H1 (cell line): ENCODE results near the gene LENG1. TPM values are rescaled to one million over a fixed set of nuclear protein-coding genes. Genes with fewer than 3 reads are reported as not detected.

Source experiments
- CTCF ChIA-PET: fragments of 300-600 bp; sonication (Branson Sonifier 250); formaldehyde crosslinking; loops from one replicate; lab custom pipeline; 2021; ENCODE audit not compliant: partially characterized antibody; lab: Charles Lee
- POLR2A ChIA-PET: fragments of 300-600 bp; sonication (Branson Sonifier 250); formaldehyde crosslinking; loops from one replicate; lab custom pipeline; 2021; ENCODE audit warnings: inconsistent platforms; ENCODE audit not compliant: partially characterized antibody; lab: Charles Lee
- DNase-seq, 2 experiments: peaks; one replicate each; pipeline versions ENCODE4 v3.0.0 to v3.0.0-alpha.2; 2010 to 2022; ENCODE audit warnings: low spot score in 2 of 2, low read depth in 1 of 2, mixed read lengths in 1 of 2
- FAIRE-seq: peaks from 2 replicates; lab custom pipeline; 2011; peaks lifted over from hg19 to GRCh38; lab: Jason Lieb, UNC
- H2AFZ ChIP-seq: 2 replicates; pipeline ENCODE4 v1.8.1; 2012; ENCODE audit warnings: low read length, inconsistent platforms
- H2AK5ac ChIP-seq: 2 replicates; pipeline ENCODE4 v1.6.1; 2013; ENCODE audit warnings: low read depth, low read length
- H2BK120ac ChIP-seq: replicated peaks from 2 replicates; pipeline ENCODE3; 2013; ENCODE audit warnings: low read depth, low read length, inconsistent platforms
- H2BK12ac ChIP-seq: 2 replicates; pipeline ENCODE4 v1.6.1; 2013; ENCODE audit warnings: low read depth, low read length
- H2BK15ac ChIP-seq: 2 replicates; pipeline ENCODE4 v1.6.1; 2013; ENCODE audit warnings: low read length
- H2BK20ac ChIP-seq: 2 replicates; pipeline ENCODE4 v1.6.1; 2013; ENCODE audit warnings: low read length
- H2BK5ac ChIP-seq: 2 replicates; pipeline ENCODE4 v1.6.1; 2013; ENCODE audit warnings: low read depth, low read length
- H3K14ac ChIP-seq: 2 replicates; pipeline ENCODE4 v1.6.1; 2013; ENCODE audit warnings: inconsistent platforms; ENCODE audit not compliant: insufficient read length
- H3K18ac ChIP-seq: 2 replicates; pipeline ENCODE4 v1.6.1; 2013; ENCODE audit warnings: low read length; ENCODE audit errors: extremely low read depth
- H3K23ac ChIP-seq: 2 replicates; pipeline ENCODE4 v1.6.1; 2013; ENCODE audit warnings: inconsistent platforms; ENCODE audit not compliant: insufficient read length
- H3K23me2 ChIP-seq: 2 replicates; pipeline ENCODE4 v1.6.1; 2013; ENCODE audit warnings: low read depth, low read length
- H3K27ac ChIP-seq: 2 replicates; pipeline ENCODE4 v1.6.1; 2011; ENCODE audit warnings: low read depth, low read length, inconsistent platforms
- H3K27me3 ChIP-seq, 4 experiments: replicated peaks in 1 of 4; 1 replicate in 1 of 4; 2 replicates in 3 of 4; pipeline versions ENCODE4 v1.6.1 to v1.8.1; 2011 to 2013; ENCODE audit warnings: low read length in 3 of 4, mild to moderate bottlenecking in 3 of 4, inconsistent platforms in 2 of 4, mixed read lengths in 2 of 4, moderate library complexity in 1 of 4; ENCODE audit not compliant: control insufficient read depth in 3 of 4, insufficient read depth in 3 of 4; ENCODE audit errors: extremely low read depth in 1 of 4
- H3K36me3 ChIP-seq, 4 experiments: 2 replicates each; pipeline versions ENCODE4 v1.6.1 to v1.8.1; 2011 to 2013; ENCODE audit warnings: mild to moderate bottlenecking in 4 of 4, low read length in 3 of 4, moderate library complexity in 2 of 4, control low read depth in 1 of 4, inconsistent platforms in 1 of 4; ENCODE audit not compliant: insufficient read depth in 4 of 4, control insufficient read depth in 2 of 4
- H3K4ac ChIP-seq: replicated peaks from 2 replicates; pipeline ENCODE3; 2013; ENCODE audit warnings: low read length, low read depth, mixed read lengths, inconsistent platforms; ENCODE audit not compliant: insufficient read length
- H3K4me1 ChIP-seq, 4 experiments: replicated peaks in 1 of 4; 1 replicate in 1 of 4; 2 replicates in 3 of 4; pipeline versions ENCODE4 v1.6.1 to v1.8.1; 2011 to 2013; ENCODE audit warnings: low read length in 3 of 4, inconsistent platforms in 2 of 4, mixed read lengths in 1 of 4; ENCODE audit not compliant: insufficient read depth in 4 of 4, control insufficient read depth in 3 of 4
- H3K4me2 ChIP-seq, 2 experiments: 2 replicates each; pipeline versions ENCODE4 v1.6.1 to v1.8.1; 2011 to 2013; ENCODE audit warnings: low read depth in 2 of 2, low read length in 2 of 2, control low read depth in 1 of 2, inconsistent platforms in 1 of 2, mild to moderate bottlenecking in 1 of 2; ENCODE audit not compliant: insufficient read depth in 1 of 2
- H3K4me3 ChIP-seq, 4 experiments: fragments of 200-600, 300-600 bp in 1 of 4; sonication (generic), shearing (Covaris generic), sonication (Bioruptor Twin) in 1 of 4; 2 replicates each; pipeline versions ENCODE4 v1.5.1 to v1.8.1; 2011 to 2016; ENCODE audit warnings: low read length in 4 of 4, low read depth in 3 of 4, control low read depth in 2 of 4, inconsistent platforms in 2 of 4, mild to moderate bottlenecking in 2 of 4, mixed read lengths in 1 of 4, moderate library complexity in 1 of 4; ENCODE audit not compliant: insufficient read depth in 2 of 4; ENCODE audit errors: extremely low read depth in 1 of 4
- H3K56ac ChIP-seq: replicated peaks from 2 replicates; pipeline ENCODE3; 2013; ENCODE audit warnings: low read depth, mild to moderate bottlenecking, mixed read lengths, low read length, inconsistent platforms; ENCODE audit not compliant: insufficient read length
- H3K79me1 ChIP-seq: 2 replicates; pipeline ENCODE4 v1.6.1; 2013; ENCODE audit warnings: low read depth, low read length, control low read depth
- H3K79me2 ChIP-seq, 2 experiments: 2 replicates each; pipeline versions ENCODE4 v1.6.1 to v1.8.1; 2012 to 2013; ENCODE audit warnings: low read length in 2 of 2, mild to moderate bottlenecking in 2 of 2, inconsistent platforms in 1 of 2; ENCODE audit not compliant: insufficient read depth in 2 of 2, control insufficient read depth in 1 of 2
- H3K9ac ChIP-seq, 4 experiments: replicated peaks in 1 of 4; 1 replicate in 1 of 4; 2 replicates in 3 of 4; pipeline versions ENCODE4 v1.6.1 to v1.8.1; 2011 to 2013; ENCODE audit warnings: low read depth in 3 of 4, low read length in 3 of 4, control low read depth in 2 of 4, mild to moderate bottlenecking in 2 of 4, moderate library complexity in 2 of 4, inconsistent platforms in 1 of 4; ENCODE audit errors: extremely low read depth in 1 of 4
- H3K9me3 ChIP-seq, 2 experiments: 2 replicates each; pipeline versions ENCODE4 v1.6.1 to v1.8.1; 2012 to 2013; ENCODE audit warnings: mild to moderate bottlenecking in 2 of 2, moderate library complexity in 2 of 2, control low read depth in 1 of 2, inconsistent platforms in 1 of 2, low read depth in 1 of 2, low read length in 1 of 2, mixed read lengths in 1 of 2; ENCODE audit not compliant: insufficient read depth in 2 of 2
- H4K20me1 ChIP-seq, 2 experiments: replicated peaks in 1 of 2; 2 replicates each; pipeline versions ENCODE3 to v1.8.1; 2011 to 2013; ENCODE audit warnings: inconsistent platforms in 2 of 2, low read length in 2 of 2, mild to moderate bottlenecking in 1 of 2; ENCODE audit not compliant: insufficient read depth in 2 of 2, control insufficient read depth in 1 of 2
- H4K5ac ChIP-seq: 2 replicates; pipeline ENCODE4 v1.6.1; 2013; ENCODE audit warnings: low read length, low read depth, mixed read lengths, inconsistent platforms; ENCODE audit not compliant: insufficient read length
- H4K8ac ChIP-seq: 2 replicates; pipeline ENCODE4 v1.8.0; 2013; ENCODE audit warnings: mild to moderate bottlenecking, moderate library complexity, low read length, inconsistent platforms; ENCODE audit not compliant: insufficient read depth; ENCODE audit errors: extremely low read depth
- H4K91ac ChIP-seq: replicated peaks from 2 replicates; pipeline ENCODE3; 2013; ENCODE audit warnings: low read length, mixed read lengths, inconsistent platforms; ENCODE audit not compliant: insufficient read length
- BACH1 ChIP-seq: IDR thresholded peaks from 2 replicates; pipeline ENCODE4 v1.6.1; 2012; ENCODE audit warnings: low read length, improper control_type of control experiment
- CTBP2 ChIP-seq: IDR thresholded peaks from 2 replicates; pipeline ENCODE4 v1.7.0; 2011; ENCODE audit warnings: borderline replicate concordance, mild to moderate bottlenecking, moderate library complexity, mixed read lengths, low read length; ENCODE audit not compliant: insufficient read depth, insufficient read length
- GABPA ChIP-seq: IDR thresholded peaks from 2 replicates; pipeline ENCODE4 v1.6.1; 2011; ENCODE audit warnings: mild to moderate bottlenecking, low read length, moderate library complexity, borderline replicate concordance; ENCODE audit not compliant: insufficient read depth
- HDAC6 ChIP-seq: IDR thresholded peaks from one replicate; pipeline ENCODE4 v1.7.1; 2012; ENCODE audit warnings: low read depth, mild to moderate bottlenecking, inconsistent platforms, low read length, moderate library complexity
- MAFK ChIP-seq: IDR thresholded peaks from 2 replicates; pipeline ENCODE4 v1.6.1; 2012; ENCODE audit warnings: low read depth, mild to moderate bottlenecking, improper control_type of control experiment, low read length
- USF2 ChIP-seq: IDR thresholded peaks from 2 replicates; pipeline ENCODE4 v1.6.1; 2011; ENCODE audit warnings: low read length, improper control_type of control experiment
- WGBS, 2 experiments: shearing (Covaris generic) in 1 of 2; methylation state at CpG; one replicate each; pipeline versions ENCODE4 v1.1.6 to v1.1.7; 2013 to 2015; ENCODE audit warnings: low lambda C conversion rate in 2 of 2, mixed read lengths in 2 of 2, inconsistent platforms in 1 of 2, low coverage in 1 of 2, missing lambda C conversion rate in 1 of 2; ENCODE audit not compliant: insufficient replicate concordance in 2 of 2, insufficient coverage in 1 of 2, insufficient read length in 1 of 2; ENCODE audit errors: extremely low coverage in 1 of 2, missing lambda C conversion rate in 1 of 2; 5-methylcytosine and 5-hydroxymethylcytosine counted together
- polyA plus RNA-seq, 7 experiments: library from polyadenylated mRNA; depleted of rRNA in 3 of 7; stranded (reverse) in 5 of 7; unstranded in 2 of 7; fragments of >200 nt in 5 of 7; fragments of 200-250 nt in 2 of 7; gene quantifications; 1 replicate in 5 of 7; 2 replicates in 1 of 7; 4 replicates in 1 of 7; pipeline versions ENCODE4 v1.2.1 to v1.2.3, GENCODE V29; 2011 to 2013; ENCODE audit warnings: missing spikeins in 2 of 7, mixed read lengths in 2 of 7
- total RNA-seq: library from RNA; stranded (reverse); fragmentation: NEBNext Ultra II Directional; extraction: Animal tissue kit (Norgen Biotek cat#: 25700); gene quantifications from 2 replicates; pipeline ENCODE4 v1.2.1, GENCODE V29; 2021

The LENG1 gene
- total and polyA plus RNA-seq, 2 of the 8 experiments (the other 6 are each of a cell fraction or from before 2014, with no cell fraction given) = 1.2 to 4.4 TPM

GRCh38 chr19:54156953-54157352 lies 2.6 kb downstream of the LENG1 start:
- Histone ChIP-seq H4K8ac (no peak overlapping the region), H3K4me3 (no peak overlapping the region), H2BK120ac (no peak overlapping the region), H3K23ac (no peak overlapping the region), H3K4ac (no peak overlapping the region), H2AFZ (no peak overlapping the region), H3K27me3 (no peaks in the 10 kb centered on the region), H3K23me2 (peaks cover 13% of the 10 kb centered on the region), H3K27ac (no peak overlapping the region), H2BK20ac (no peak overlapping the region), H2BK15ac (no peak overlapping the region), H3K9ac (no peak overlapping the region), H3K79me1 (peaks cover 10% of the 10 kb centered on the region), H2AK5ac (no peak overlapping the region), H3K14ac (no peak overlapping the region), H2BK5ac (no peak overlapping the region), H3K36me3 (peaks cover 25 to 45% (median 39%) of the 10 kb centered on the region in 4 experiments), H3K4me2 (no peak overlapping the region), H3K56ac (no peak overlapping the region), H3K9me3 (no peaks in the 10 kb centered on the region), H4K5ac (no peak overlapping the region), H4K20me1 (peaks cover 7 to 17% of the 10 kb centered on the region in 2 experiments), H2BK12ac (no peak overlapping the region), H3K4me1 (peaks cover 0 to 19% (median 9%) of the 10 kb centered on the region in 4 experiments; a peak in 6 of 7 replicates), H4K91ac (no peak overlapping the region), H3K79me2 (no peaks in the 10 kb centered on the region), H3K18ac (no peak overlapping the region)
- DNase-seq = no peak
- 89% methylated on average over 3 of the region's 3 CpGs; no CpG with 5 or more reads in 1 of the 2 experiments for WGBS, 2 experiments
- CTCF ChIA-PET = interaction anchor here (1.0 to 1.9 kb wide), 4 partner anchors 9 to 41 kb away, joined by 3 to 10 read pairs (median 5); no protein-coding TSS in a partner anchor
- no peak for TF ChIP-seq BACH1
- no peak for TF ChIP-seq HDAC6
- no peak for TF ChIP-seq MAFK
- no peak for TF ChIP-seq CTBP2
- no peak for TF ChIP-seq USF2
- no peak for TF ChIP-seq GABPA
- POLR2A ChIA-PET = interaction anchor here (0.6 to 14.8 kb wide), 10 partner anchors 8 to 264 kb away, joined by 4 to 348 read pairs (median 6); partner anchors contain the start of genes CNOT3 and TMC4
- no peak for FAIRE-seq
